ENCODE measurements around the gene CRIP1. TPM values are rescaled to one million over a fixed set of nuclear protein-coding genes. Genes with fewer than 3 reads are reported as not detected.

Gene CRIP1
- polyA plus RNA-seq, 1 donor (not counting 4 experiments of a cell fraction or from before 2014, with no cell fraction given): 1.7 TPM

DNA sequence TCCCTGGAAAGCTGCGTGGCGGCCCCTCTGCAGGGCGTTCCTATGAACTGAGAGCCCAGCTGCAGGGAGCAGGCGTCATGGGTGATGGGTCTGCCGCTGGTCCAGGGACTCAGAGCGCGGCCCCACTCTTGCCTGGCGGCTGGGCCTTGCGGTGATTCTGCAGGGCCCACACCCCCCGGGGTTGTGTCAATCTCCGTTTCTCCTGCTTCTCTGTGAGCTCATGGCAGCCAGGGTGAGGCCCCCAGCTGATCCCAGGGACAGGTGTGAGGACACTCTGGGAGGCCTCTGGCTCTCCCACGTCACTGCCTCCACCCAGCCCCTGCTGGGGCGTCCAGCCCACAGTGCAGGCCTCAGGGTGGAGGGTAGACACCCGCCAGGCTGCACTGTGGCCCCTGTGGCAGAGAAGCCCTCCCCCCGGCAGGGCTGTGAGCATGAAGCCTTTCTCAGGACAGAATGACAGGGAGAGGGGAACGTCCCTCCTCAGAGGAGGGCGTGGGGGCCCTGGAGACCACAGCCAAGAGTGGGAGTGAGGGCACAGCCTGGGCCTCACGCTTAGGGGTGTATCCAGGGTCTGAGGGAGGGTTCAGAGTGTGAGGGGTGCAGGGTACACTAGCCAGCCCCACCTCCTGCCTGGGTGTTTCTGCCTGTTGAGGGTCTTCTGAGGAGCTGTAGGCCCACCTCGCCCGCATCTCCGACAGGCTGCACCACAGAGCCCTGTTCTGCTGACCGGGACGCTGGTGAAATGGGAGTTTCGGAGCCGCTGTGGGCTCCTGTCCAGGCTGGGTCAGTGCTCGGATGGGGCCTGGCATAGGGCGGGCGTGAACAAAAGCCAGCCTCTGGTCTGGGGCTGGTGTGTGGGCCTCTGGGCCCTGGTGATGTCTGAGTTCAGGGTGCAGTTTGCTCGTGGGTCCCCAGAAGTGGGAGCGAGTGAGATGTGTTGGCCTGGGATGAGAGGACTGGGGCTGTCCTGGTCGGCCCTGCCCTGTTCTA lies 38.7 kb upstream of the CRIP1 start:
- peaks cover 15% of the 10 kb centered on the region for H3K79me2 ChIP-seq (ENCODE audit: control insufficient read depth, insufficient read depth, low read length)
- no peaks in the 10 kb centered on the region for H3K4me1 ChIP-seq (ENCODE audit: control insufficient read depth, extremely low read depth, insufficient read depth, low read length)
- H3K27me3 ChIP-seq (ENCODE audit: control insufficient read depth, extremely low read depth, insufficient read depth, low read length): no peaks in the 10 kb centered on the region
- no peak overlapping the region for H3K9ac ChIP-seq (ENCODE audit: control insufficient read depth, extremely low read depth, insufficient read depth, low read length)
- no peak overlapping the region for H3K4me2 ChIP-seq (ENCODE audit: control insufficient read depth, extremely low read depth, insufficient read depth, low read depth, low read length)
- dilution Hi-C loops (cut with MboI; ENCODE audit: extremely low pct_ligation_motif_present, low sequenced_read_pairs): no loop called here
- TF ChIP-seq EZH2 (IDR thresholded peaks at IDR 0.05; ENCODE audit: low read length): no peak
- TF ChIP-seq, protein P1, sequence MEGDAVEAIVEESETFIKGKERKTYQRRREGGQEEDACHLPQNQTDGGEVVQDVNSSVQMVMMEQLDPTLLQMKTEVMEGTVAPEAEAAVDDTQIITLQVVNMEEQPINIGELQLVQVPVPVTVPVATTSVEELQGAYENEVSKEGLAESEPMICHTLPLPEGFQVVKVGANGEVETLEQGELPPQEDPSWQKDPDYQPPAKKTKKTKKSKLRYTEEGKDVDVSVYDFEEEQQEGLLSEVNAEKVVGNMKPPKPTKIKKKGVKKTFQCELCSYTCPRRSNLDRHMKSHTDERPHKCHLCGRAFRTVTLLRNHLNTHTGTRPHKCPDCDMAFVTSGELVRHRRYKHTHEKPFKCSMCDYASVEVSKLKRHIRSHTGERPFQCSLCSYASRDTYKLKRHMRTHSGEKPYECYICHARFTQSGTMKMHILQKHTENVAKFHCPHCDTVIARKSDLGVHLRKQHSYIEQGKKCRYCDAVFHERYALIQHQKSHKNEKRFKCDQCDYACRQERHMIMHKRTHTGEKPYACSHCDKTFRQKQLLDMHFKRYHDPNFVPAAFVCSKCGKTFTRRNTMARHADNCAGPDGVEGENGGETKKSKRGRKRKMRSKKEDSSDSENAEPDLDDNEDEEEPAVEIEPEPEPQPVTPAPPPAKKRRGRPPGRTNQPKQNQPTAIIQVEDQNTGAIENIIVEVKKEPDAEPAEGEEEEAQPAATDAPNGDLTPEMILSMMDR (optimal IDR thresholded peaks at IDR 0.05 in 1 of 3, IDR thresholded peaks at IDR 0.05 in 1 of 3, conservative IDR thresholded peaks at IDR 0.05 in 1 of 3; ENCODE audit: extremely low read depth in 1 of 3, insufficient read depth in 2 of 3, low read length in 3 of 3): no peak
- H3K9me1 ChIP-seq (ENCODE audit: control insufficient read depth, extremely low read depth, insufficient read depth, low read length): no peaks in the 10 kb centered on the region
- H4K20me1 ChIP-seq (ENCODE audit: control insufficient read depth, extremely low read depth, insufficient read depth, low read length): peaks cover 2% of the 10 kb centered on the region
- H2AFZ ChIP-seq (ENCODE audit: control insufficient read depth, low read length): no peak overlapping the region
- no peak overlapping the region for H3K4me3 ChIP-seq (ENCODE audit: control insufficient read depth in 2 of 3, extremely low read depth in 1 of 3, insufficient read depth in 2 of 3, low read depth in 1 of 3, low read length in 3 of 3)
- no peaks in the 10 kb centered on the region for H3K9me3 ChIP-seq (ENCODE audit: control insufficient read depth, low read depth, low read length)
- DNase-seq (ENCODE audit: low read depth, low spot score) (no peak), FAIRE-seq (no peak)
- H3K36me3 ChIP-seq (ENCODE audit: control insufficient read depth in 2 of 2, extremely low read depth in 1 of 2, insufficient read depth in 2 of 2, low read length in 2 of 2): peaks cover 16 to 27% of the 10 kb centered on the region in 2 experiments
- no peak overlapping the region for H3K27ac ChIP-seq (ENCODE audit: control insufficient read depth, insufficient read depth, low read length)

DNA sequence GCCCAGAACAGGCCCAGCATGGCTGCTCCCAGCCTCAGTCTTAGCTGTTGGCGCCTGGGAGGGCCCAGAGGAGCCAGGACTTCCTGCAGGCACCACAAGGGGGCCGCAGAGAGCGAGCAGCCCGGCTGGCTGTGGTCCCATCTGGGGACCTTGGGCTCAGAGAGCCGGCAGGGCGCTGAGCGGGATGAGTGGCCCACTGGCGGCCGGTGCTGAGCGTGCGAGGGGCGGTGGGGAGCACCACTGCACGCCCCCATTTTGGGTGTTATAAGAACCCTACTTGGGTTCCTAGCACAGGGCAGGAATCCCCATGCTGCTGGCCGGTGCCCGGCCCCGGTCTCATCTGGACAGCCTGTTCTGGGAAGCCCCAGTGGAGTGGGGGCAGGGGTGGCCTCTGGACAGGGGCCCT lies 38.0 kb upstream of the CRIP1 start:
- Histone ChIP-seq H3K27ac (ENCODE audit: control insufficient read depth, insufficient read depth, low read length) (no peak overlapping the region), H3K27me3 (ENCODE audit: control insufficient read depth, extremely low read depth, insufficient read depth, low read length) (no peaks in the 10 kb centered on the region), H3K36me3 (ENCODE audit: control insufficient read depth in 2 of 2, extremely low read depth in 1 of 2, insufficient read depth in 2 of 2, low read length in 2 of 2) (peaks cover 16 to 33% of the 10 kb centered on the region in 2 experiments), H3K9me3 (ENCODE audit: control insufficient read depth, low read depth, low read length) (no peaks in the 10 kb centered on the region), H3K9me1 (ENCODE audit: control insufficient read depth, extremely low read depth, insufficient read depth, low read length) (no peaks in the 10 kb centered on the region), H3K4me3 (ENCODE audit: control insufficient read depth in 2 of 3, extremely low read depth in 1 of 3, insufficient read depth in 2 of 3, low read depth in 1 of 3, low read length in 3 of 3) (no peak overlapping the region), H2AFZ (ENCODE audit: control insufficient read depth, low read length) (no peak overlapping the region), H3K9ac (ENCODE audit: control insufficient read depth, extremely low read depth, insufficient read depth, low read length) (no peak overlapping the region), H3K79me2 (ENCODE audit: control insufficient read depth, insufficient read depth, low read length) (peaks cover 15% of the 10 kb centered on the region), H4K20me1 (ENCODE audit: control insufficient read depth, extremely low read depth, insufficient read depth, low read length) (peaks cover 2% of the 10 kb centered on the region), H3K4me1 (ENCODE audit: control insufficient read depth, extremely low read depth, insufficient read depth, low read length) (no peaks in the 10 kb centered on the region), H3K4me2 (ENCODE audit: control insufficient read depth, extremely low read depth, insufficient read depth, low read depth, low read length) (no peak overlapping the region)
- DNase-seq (ENCODE audit: low read depth, low spot score) (no peak), FAIRE-seq (no peak)
- dilution Hi-C loops (cut with MboI; ENCODE audit: extremely low pct_ligation_motif_present, low sequenced_read_pairs): no loop called here
- TF ChIP-seq, protein P1 (optimal IDR thresholded peaks at IDR 0.05 in 1 of 3, IDR thresholded peaks at IDR 0.05 in 1 of 3, conservative IDR thresholded peaks at IDR 0.05 in 1 of 3; ENCODE audit: extremely low read depth in 1 of 3, insufficient read depth in 2 of 3, low read length in 3 of 3): peak; percentile 67 to 83 (median 67)
- no peak for TF ChIP-seq EZH2 (IDR thresholded peaks at IDR 0.05; ENCODE audit: low read length)

Measured in keratinocyte (primary cell).